Effector memory CD4-positive, alpha-beta T cell (primary cell): ENCODE data around the gene PML.

ENCODE experiments used
- DNase-seq, 3 donors: peaks; one replicate each; pipeline ENCODE4 v3.0.0-alpha.2; 2020
- H3K27ac ChIP-seq: 2 replicates; pipeline ENCODE4 v1.7.0; 2013; ENCODE audit warnings: mild to moderate bottlenecking, low read length, moderate library complexity; ENCODE audit not compliant: insufficient read depth, poor library complexity, severe bottlenecking
- H3K27me3 ChIP-seq: replicated peaks from 2 replicates; pipeline ENCODE4 v1.7.0; 2013; ENCODE audit warnings: mild to moderate bottlenecking, low read length; ENCODE audit not compliant: insufficient read depth, control insufficient read depth, poor library complexity, severe bottlenecking
- H3K36me3 ChIP-seq: 2 replicates; pipeline ENCODE4 v1.7.0; 2013; ENCODE audit warnings: mild to moderate bottlenecking, low read length, moderate library complexity; ENCODE audit not compliant: control insufficient read depth, insufficient read depth
- H3K4me1 ChIP-seq: 2 replicates; pipeline ENCODE4 v1.7.0; 2013; ENCODE audit warnings: low read length, mild to moderate bottlenecking; ENCODE audit not compliant: control insufficient read depth, insufficient read depth, poor library complexity, severe bottlenecking
- H3K4me3 ChIP-seq: 2 replicates; pipeline ENCODE4 v1.7.0; 2013; ENCODE audit warnings: low read length, low read depth, mild to moderate bottlenecking; ENCODE audit not compliant: insufficient read depth, poor library complexity, severe bottlenecking
- H3K9me3 ChIP-seq: 2 replicates; pipeline ENCODE4 v1.7.0; 2013; ENCODE audit warnings: mild to moderate bottlenecking, low read length, moderate library complexity; ENCODE audit not compliant: control insufficient read depth

The PML gene

DNA sequence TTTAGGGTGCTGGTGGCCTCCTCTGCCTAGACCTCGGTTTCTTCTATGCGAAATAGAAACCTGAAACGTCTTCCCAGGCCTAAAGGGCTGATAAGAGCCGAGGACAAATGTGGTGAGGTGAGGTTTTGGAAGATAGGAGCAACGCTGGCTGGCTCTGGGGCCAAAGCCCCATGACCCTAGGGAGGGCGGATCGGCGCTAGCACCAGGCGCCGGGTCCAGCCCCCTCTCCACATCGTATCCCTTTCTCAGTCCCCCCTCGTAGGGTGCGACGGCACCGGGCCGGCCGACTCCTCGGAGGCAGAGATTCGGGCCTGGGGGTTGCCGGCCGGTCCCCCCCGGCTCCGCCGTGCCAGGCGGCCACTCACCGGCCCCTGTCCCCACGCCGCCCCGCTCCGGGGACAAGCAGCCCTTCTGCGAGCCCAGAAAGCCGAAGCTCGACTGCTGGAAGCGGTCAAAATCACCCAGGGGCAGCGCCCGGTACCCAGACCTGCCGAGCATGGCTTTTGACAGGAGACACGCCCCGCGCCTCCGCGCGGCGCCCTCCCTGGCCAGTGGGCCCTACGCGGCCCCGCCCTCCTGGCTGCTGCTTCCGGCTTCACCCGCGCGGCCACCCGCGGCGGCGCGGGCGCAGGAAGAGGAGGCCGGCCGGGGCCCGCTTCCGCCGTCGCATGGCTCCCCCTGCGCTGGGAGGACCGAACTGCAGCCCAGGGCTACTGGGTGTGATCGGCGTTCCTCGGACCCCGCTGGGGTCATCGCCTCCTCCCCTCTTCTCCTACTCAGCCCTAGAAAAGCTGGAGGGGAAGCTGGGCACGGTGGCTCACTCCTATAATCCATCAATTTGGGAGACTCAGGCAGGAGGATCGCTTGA, 2.6 kb upstream of the PML start, which contains the start of gene STOML1:
Gene STOML1, minus strand, starts transcription at position 570 of the 868 bp plus-strand sequence. Its CDS starts 72 bp downstream, at position 498.
- Histone ChIP-seq H3K36me3 (peaks cover 3% of the 10 kb centered on the region), H3K27me3 (no peaks in the 10 kb centered on the region), H3K4me3 (peak within 1 kb of the TSS; percentile 75), H3K4me1 (peaks cover 36% of the 10 kb centered on the region), H3K9me3 (no peaks in the 10 kb centered on the region), H3K27ac (peak within 1 kb of the TSS; percentile 70)
- peak; percentile 81 to 88 (median 87) for DNase-seq

DNA sequence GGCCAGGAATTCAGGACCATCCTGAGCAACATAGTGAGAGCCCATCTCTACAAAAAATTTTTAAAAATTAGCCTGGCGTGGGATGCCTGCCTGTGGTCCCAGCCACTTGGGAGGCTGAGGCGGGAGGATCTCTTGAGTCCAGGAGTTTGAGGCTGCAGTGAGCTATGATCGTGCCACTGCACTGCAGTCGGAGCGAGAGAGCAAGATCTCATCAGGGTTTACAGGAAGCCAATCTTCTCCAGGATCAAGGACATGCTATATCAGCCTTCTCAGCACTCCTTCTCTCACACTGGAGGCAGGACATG, 2.0 kb upstream of the PML start:
- Histone ChIP-seq H3K36me3 (peaks cover 3% of the 10 kb centered on the region), H3K4me3 (peak overlapping the region; percentile 40), H3K9me3 (no peaks in the 10 kb centered on the region), H3K4me1 (peaks cover 37% of the 10 kb centered on the region), H3K27ac (peak overlapping the region; percentile 42), H3K27me3 (no peaks in the 10 kb centered on the region)
- no peak for DNase-seq

DNA sequence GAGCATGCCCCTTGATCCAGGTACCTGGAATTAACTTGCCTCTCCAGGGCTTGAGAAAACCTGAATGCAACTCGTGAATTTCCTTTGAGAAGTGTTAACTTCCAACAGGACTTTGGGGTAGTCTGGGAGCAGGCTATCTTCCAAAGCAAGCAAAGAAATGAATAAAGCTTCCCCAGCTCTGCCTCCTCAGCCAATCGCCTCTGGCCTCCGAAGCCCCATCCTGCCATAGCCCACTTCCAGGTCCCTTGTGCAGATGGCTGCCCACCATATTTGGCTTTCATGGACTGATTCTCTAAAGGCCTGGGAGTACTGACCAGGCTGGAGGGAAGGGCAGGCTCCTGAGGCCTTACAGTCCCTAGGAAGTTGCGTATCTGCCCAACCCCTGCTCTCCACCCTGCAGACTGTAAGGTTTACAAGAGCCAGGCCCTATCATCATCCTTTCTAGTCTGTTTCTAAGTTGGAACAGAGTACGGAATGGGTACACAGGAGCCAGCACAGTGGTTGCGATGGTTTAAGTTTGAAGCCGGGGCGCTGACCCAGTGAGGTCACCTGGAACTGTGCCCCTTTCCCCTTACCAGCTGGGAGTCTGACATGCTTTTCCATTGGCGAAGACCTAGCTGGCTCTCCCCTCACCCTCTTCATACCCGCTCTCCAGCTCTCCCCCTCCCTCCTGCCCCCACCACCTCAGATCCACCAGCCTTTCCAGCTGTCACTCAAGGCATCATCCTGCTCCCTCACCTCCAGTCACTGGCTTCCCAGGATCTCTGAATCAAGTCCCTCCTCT, 1.1 kb upstream of the PML start:
- H3K4me3 ChIP-seq = peak overlapping the region; percentile 83
- no peaks in the 10 kb centered on the region for H3K9me3 ChIP-seq
- no peak for DNase-seq
- H3K36me3 ChIP-seq = peaks cover 6% of the 10 kb centered on the region
- H3K27ac ChIP-seq = peak overlapping the region; percentile 91
- H3K4me1 ChIP-seq = peaks cover 37% of the 10 kb centered on the region
- no peaks in the 10 kb centered on the region for H3K27me3 ChIP-seq

GRCh38 chr15:73994912-73995622, 551 bp downstream of the PML start:
- Histone ChIP-seq H3K9me3 (no peaks in the 10 kb centered on the region), H3K36me3 (peaks cover 14% of the 10 kb centered on the region), H3K4me1 (peaks cover 43% of the 10 kb centered on the region), H3K4me3 (peak overlapping the region; percentile 83), H3K27me3 (no peaks in the 10 kb centered on the region), H3K27ac (peak overlapping the region; percentile 91)
- no peak for DNase-seq

DNA sequence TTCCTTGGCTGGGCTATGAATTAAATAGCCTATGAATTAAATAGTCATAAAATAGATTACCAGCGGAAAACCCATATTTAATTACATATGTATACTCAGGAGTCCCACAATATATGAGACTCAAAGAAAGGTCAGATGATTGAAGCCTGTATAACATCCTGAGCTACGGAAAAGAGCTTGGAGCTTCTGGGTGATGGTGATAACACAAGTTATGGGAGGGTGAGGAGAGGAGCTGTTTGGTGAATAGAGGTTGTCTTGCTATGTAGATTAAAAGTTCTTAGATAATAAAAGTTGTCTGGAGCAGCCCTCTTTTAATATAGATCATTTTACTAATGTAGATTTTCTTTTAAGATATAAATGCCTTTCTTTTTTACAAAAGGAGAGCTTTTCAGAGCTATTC, 1.8 kb downstream of the PML start:
- peaks cover 42% of the 10 kb centered on the region for H3K4me1 ChIP-seq
- no peaks in the 10 kb centered on the region for H3K9me3 ChIP-seq
- peak overlapping the region; percentile 91 for H3K27ac ChIP-seq
- peaks cover 14% of the 10 kb centered on the region for H3K36me3 ChIP-seq
- peak overlapping the region; percentile 10 for H3K4me3 ChIP-seq
- no peaks in the 10 kb centered on the region for H3K27me3 ChIP-seq
- DNase-seq = no peak

- Histone ChIP-seq H3K36me3 (peaks cover 19% of the 10 kb centered on the region), H3K9me3 (no peaks in the 10 kb centered on the region), H3K4me3 (peak overlapping the region; percentile 22), H3K4me1 (peaks cover 37% of the 10 kb centered on the region), H3K27ac (peak overlapping the region; percentile 91), H3K27me3 (no peaks in the 10 kb centered on the region)
- DNase-seq = peak in 1 of 3 donors; percentile 23
These were observed 2.4 kb downstream of the PML start for GRCh38 chr15:73996939-73997338.

- no peak overlapping the region for H3K27ac ChIP-seq
- no peaks in the 10 kb centered on the region for H3K9me3 ChIP-seq
- no peak overlapping the region for H3K4me3 ChIP-seq
- H3K4me1 ChIP-seq = peaks cover 30% of the 10 kb centered on the region
- DNase-seq = no peak
- no peaks in the 10 kb centered on the region for H3K27me3 ChIP-seq
- peaks cover 19% of the 10 kb centered on the region for H3K36me3 ChIP-seq
These were observed 3.5 kb downstream of the PML start for GRCh38 chr15:73997986-73998385.

GRCh38 chr15:74006774-74007639, 12.5 kb downstream of the PML start:
- no peaks in the 10 kb centered on the region for H3K9me3 ChIP-seq
- H3K4me3 ChIP-seq = no peak overlapping the region
- no peaks in the 10 kb centered on the region for H3K4me1 ChIP-seq
- no peak overlapping the region for H3K27ac ChIP-seq
- no peaks in the 10 kb centered on the region for H3K27me3 ChIP-seq
- peaks cover 4% of the 10 kb centered on the region for H3K36me3 ChIP-seq
- no peak for DNase-seq

DNA sequence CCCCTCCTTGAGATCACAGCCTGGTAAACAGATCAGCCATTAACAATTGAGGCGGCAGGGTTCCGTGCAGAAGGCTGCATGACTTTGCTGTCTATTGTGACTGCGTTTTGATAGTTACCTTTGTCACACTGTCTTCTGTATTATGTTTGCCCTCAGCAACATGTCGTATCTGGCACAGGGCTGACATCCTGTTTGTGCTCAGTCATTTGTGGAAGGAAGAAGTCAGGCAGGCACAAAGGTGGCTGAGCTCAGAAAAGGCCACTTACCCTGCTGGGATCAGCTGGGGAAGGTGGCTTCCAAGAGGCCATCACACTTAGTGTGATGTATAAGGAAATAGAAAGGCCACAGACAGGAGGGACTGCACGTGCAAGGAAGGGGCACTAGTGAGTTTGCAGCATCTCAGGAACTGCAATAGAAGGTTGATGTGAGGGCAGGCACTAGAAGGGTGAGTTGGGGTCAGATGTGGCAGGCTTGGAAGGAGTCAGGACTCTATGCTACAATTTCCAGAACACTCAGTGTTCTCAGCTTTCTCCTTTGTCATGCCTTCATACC, 13.4 kb downstream of the PML start:
- Histone ChIP-seq H3K27me3 (no peaks in the 10 kb centered on the region), H3K9me3 (no peaks in the 10 kb centered on the region), H3K36me3 (peaks cover 4% of the 10 kb centered on the region), H3K4me1 (no peaks in the 10 kb centered on the region), H3K27ac (no peak overlapping the region), H3K4me3 (no peak overlapping the region)
- DNase-seq = no peak
